Stimulated activated CD8-positive, alpha-beta memory T cell treated with anti-CD3 and anti-CD28 coated beads, Interleukin-4, amount 100 ng/mL, for 1 hour (primary cell): ENCODE measurements around the gene PIP5K1B.
"Not testable (repeated sequence)": the region's sequence is repeated elsewhere in the genome, so short reads cannot be mapped to it uniquely, and the experiment has no call there.

Experiments used
- DNase-seq, 2 donors: peaks; one replicate each; pipeline ENCODE4 v3.0.0-alpha.2; 2020; ENCODE audit warnings: low read depth in 2 of 2, low spot score in 1 of 2

PIP5K1B gene

DNA sequence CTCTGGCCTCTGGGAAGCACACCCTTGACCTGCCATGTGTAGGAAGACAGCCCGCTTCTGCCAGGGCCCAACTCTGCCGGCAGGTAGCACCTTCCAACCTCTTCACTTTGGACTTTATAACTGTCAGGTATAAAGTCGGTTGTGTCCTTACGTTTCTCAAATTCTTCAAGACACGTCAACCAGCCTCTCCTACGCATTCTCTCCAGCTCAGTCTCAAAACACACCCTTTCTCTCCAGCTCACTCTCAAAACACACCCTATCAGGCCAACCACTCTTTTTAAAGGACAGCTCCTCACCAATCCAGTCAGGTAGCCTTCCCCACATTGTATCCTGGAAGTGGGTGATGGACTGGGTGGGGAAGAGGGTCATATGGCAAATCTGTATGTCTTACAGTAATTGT, 344.1 kb downstream of the PIP5K1B start:
- DNase-seq, result no peak

DNA sequence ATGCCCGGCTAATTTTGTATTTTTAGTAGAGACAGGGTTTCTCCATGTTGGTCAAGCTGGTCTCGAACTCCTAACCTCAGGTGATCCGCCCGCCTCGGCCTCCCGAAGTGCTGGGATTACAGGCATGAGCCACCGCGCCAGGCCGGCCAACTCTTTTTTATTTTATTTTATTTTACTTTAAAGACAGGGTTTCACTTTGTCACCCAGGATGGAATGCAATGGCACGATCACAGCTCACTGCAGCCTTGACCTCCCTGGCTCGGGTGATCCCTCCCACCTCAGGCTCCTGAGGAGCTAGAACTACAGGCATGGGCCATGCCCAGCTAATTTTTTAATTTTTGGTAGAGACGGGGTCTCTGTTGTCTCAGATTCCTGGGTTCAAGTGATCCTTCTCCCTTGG, 345.9 kb downstream of the PIP5K1B start:
- not testable (repeated sequence) for DNase-seq

DNA sequence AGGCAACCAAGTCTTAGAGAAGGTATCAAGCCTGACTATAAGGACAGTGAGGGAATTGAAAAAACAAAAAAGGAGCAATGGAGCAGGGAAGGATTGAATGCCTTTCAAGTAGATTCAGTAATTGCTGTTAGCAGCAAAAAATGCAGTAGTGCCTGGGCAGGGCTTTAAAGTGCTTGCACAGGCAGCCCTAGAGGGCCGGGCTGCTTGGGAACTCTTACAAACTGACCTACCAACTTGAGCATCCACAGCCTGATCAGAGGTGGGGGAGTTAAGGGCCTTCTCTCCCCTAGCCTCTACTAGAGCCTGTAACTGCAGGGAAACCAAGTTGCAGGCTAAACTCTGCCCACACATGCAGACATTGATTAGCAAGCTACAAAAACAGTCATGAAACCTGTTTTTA, 349.9 kb downstream of the PIP5K1B start:
- DNase-seq, result no peak

DNA sequence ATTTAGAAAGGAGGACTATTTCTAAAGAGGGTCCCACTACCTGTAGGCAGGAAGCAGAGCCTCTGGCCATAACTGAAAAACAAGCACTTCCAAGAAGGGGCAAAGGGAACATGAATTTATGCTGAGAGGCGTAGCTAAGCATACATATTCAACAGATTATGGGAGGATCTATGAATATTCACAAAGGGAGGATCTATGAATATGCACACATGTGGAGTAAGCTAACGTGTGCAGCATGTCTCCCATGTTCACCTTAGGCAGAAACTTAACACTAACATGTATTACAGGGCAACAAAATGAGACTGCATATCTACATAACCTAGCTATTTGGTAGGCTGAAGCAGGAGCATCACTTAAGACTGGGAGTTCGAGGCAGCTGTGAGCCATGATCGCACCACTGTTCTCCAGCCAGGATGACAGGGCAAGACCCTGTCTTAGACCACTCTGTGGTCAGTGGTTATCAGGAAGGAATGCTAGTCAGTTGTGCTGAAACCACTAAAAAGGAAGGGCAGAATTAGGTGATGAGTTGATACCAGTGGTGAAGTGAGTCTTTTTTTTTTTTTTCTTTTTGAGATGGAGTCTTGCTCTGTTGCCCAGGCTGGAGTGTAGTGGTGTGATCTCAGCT, 351.3 kb downstream of the PIP5K1B start:
- DNase-seq, result no peak

DNA sequence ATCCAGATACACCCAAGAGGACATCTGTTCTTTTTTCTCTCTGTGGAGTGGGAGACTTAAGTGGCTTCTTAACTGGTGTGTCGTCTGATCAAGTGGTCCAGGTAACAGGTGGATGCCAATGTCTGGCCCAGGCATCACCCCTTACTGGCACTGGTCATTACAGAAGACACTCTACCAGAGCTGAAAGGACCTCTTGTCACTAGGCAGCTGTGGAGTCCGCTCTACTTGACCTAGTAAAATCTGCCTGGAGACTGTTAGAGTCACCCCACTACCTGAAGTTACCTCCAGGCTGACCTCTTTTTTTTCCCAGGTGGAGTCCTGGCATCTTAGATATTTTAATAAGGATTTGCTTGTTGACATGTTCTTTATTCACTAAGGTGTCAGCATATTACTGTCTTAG, 353.1 kb downstream of the PIP5K1B start:
- DNase-seq, result no peak
